CD4-positive, alpha-beta T cell treated with Interleukin-17A for 1 hour (primary cell): ENCODE data around the gene TM9SF3.

Source experiments
- DNase-seq: peaks from one replicate; pipeline ENCODE4 v3.0.0-alpha.2; 2020

TM9SF3 gene

GRCh38 chr10:96505150-96506136 is 81.4 kb downstream of the TM9SF3 start:
- DNase-seq = no peak

- DNase-seq = no peak
These were observed 84.1 kb downstream of the TM9SF3 start for GRCh38 chr10:96502561-96503282.

DNA sequence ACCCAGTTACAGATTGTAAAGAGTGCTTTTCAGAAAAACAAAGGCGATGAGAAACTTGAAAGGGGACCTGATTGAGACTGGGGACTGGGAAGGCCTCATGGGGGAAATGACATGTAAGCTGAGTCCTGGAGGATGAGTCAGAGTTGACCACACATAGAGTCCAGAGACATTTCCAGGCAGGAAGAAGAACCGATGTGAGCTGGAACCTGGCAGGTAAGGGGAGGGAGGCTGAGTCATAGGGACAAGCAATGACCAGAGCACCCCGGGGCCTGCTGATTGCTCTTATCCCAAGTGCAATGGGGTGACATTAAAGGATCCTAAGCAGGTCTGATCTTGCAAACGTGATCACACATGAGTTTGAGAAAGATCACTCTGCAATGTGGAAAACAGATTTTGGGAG is 84.8 kb downstream of the TM9SF3 start:
- no peak for DNase-seq

- DNase-seq = no peak
These were observed 86.3 kb downstream of the TM9SF3 start for GRCh38 chr10:96500519-96500918.

DNA sequence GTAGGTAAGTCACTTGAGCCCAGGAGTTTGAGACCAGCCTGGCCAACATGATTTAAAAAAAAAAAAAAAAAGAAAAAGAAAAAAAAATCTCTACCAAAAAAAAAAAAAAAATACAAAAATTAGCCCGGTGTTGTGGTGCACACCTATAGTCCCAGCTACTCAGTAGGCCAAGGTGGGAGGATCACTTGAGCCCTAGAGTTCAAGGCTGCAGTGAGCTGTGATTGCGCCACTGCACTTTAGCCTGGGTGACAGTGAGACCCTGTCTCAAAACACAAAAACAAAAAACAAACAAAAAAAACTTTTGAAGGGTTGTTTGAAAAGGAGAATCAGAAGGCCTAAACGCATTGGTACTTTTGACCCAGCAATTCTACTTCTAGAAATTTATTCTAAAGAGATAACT is 86.8 kb downstream of the TM9SF3 start:
- no peak for DNase-seq

GRCh38 chr10:96497391-96497790 is 89.4 kb downstream of the TM9SF3 start:
- DNase-seq = no peak

GRCh38 chr10:96496281-96496925 is 90.4 kb downstream of the TM9SF3 start:
- DNase-seq = no peak

GRCh38 chr10:96495544-96495943 is 91.3 kb downstream of the TM9SF3 start:
- DNase-seq = no peak

DNA sequence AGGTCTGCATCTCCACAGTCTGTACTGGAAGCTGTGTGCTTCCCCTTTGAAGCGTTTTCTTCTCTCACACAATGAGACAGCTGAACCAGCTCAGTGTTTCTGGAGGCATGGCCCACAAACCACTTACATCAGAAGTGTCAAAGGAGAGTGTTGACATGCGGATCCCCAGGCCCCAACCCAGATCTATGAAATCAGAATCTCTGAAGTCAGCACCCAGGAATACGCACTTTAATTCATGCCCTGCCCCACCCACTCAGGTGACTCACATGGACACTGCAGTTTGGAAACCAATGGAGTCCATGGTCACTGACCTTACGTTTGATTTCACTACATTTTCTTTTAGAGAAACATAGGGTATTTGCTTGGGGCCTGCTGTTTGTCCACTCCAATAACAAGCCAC is 92.1 kb downstream of the TM9SF3 start:
- DNase-seq = no peak

DNA sequence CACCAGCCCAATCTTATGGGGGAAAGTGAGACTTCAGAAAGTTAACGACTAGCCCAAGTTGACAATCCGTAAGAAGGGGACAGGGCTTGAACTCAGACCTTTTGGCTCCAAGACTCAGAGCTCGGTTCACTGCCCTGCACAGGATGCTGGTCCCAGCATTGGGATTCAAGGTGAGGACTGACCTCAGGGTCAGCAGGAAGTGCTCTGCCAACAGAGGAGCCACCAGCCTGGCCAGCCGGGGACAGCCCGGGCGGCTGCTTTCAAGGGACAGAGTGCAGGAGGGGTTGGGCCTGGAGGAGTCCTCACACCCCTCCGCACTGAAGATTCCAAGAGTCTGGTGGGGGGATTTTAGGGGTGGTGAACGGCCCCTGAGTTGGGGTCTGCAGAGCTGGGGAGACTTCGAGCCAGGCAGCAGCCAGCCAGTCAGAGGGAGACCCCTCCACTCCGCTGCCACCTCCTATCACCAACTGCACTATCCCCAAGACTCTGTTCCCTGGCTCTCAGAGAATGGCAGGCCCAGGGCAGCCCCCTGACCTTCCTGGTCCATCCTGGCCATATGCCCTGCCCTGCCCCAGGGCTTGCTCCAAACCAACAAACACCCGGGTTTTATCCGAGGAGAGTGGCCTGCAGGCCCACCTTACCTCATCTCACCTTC is 92.8 kb downstream of the TM9SF3 start:
- no peak for DNase-seq

- no peak for DNase-seq
These were observed 93.6 kb downstream of the TM9SF3 start for GRCh38 chr10:96493254-96493653.

DNA sequence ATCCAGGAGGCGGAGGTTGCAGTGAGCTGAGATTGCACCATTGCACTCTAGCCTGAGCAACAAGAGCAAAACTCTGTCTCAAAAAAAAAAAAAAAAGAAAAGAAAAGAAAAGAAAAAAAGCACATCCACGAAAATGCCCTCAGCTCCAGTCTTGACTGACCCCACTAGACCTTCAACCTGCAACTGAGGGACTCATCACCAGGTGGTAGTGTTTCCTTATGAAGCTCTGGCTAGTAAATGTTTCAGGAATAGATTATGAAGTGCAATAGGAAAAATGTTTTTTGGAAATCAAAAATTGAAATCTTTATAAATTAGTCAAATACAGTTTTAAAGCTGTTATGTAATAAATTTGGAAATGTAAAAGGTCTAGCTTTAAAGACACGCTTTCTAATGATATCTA is 95.5 kb downstream of the TM9SF3 start:
- no peak for DNase-seq

DNA sequence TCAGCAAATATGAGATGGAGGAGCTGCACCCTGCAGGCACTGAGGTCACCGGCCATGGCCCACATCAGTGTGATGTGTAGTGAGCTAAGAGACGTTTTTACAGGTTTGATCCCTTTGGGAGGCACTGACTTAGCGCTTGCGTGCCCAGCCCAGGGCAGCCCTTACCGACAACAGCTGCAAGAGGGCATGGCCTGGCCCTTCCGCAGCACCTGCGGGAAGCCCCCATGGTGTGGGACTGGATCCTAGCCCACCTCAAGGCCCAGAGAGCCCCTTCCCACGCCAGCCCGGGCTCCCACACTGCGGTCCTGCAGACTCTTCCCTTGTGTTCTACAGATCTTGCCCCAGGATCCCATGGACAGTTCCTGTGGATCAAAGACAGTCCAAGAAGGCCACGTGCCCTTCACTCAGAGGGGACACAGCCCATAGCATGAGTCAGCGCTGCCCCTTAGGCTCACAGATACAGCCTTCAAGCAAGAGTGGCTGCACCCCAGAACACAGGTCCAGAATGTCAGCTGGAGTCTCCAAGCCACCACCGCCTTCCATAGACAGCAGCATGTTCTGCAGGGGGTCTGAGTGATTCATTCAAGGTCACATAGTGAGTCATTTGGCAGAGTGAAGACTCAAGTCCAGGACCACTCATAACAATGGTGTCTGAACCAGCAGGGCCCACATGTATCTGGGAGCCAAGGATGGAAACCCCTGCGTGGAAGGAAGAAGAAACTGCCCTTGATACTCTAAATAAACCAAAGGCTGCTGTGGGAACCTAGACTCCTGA is 98.5 kb downstream of the TM9SF3 start:
- DNase-seq = no peak

DNA sequence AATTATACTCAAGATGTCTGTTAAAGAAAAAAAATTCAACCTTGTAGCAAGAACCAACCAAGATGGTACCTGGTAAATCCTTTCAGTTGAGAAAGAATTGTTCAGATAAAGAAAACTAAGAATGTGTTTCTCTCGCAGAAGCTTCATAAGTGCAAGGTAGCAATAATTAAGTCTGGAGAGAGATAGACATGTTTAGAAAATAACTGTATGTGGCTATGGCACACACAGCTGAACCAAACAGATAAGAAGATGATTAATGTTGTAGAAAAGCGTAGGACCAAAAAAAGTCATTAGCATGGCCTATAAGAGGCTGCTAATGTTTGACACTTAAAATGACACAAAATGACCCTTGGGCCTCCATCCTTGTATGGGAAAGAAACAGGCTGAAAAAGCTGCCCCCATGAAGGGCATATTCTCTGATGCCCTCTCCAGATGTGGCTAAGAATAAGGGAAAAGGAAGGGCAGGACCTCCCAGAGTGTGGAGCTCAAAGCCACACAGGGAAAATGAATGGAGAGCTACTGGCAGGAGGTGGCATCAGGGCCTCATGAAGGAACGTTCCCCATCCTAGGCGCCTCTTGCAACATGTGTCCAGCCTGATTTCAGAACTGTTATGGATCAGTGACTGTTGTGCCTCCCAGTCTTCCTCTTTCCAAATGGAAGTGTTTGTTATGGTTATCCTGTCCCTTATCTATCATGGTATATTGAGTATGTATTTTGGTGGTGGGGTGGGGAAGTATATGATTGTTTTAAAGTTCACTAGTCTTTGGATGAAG is 103.8 kb downstream of the TM9SF3 start:
- no peak for DNase-seq

DNA sequence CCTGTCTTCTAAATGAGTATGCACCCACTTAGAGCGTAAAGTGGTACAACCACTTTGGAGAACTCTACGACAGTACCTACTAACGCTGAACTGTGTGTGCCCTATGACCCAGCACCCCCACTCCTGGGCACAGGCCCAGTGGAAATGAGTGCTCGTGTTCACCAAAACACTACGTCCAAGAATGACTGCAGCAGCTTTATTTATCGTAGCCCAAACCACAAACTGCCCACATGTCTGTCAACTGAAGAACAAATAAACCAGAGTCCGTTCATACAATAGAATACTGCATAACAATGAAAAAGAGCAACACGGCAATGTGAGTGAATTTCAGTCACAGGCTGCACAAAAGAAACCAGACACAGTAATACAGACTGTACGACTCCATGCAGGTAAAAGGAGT is 108.5 kb downstream of the TM9SF3 start:
- DNase-seq = no peak

- no peak for DNase-seq
These were observed 112.9 kb downstream of the TM9SF3 start for GRCh38 chr10:96473866-96474265.

GRCh38 chr10:96470116-96470743 is 116.6 kb downstream of the TM9SF3 start:
- peak; percentile 1 for DNase-seq

DNA sequence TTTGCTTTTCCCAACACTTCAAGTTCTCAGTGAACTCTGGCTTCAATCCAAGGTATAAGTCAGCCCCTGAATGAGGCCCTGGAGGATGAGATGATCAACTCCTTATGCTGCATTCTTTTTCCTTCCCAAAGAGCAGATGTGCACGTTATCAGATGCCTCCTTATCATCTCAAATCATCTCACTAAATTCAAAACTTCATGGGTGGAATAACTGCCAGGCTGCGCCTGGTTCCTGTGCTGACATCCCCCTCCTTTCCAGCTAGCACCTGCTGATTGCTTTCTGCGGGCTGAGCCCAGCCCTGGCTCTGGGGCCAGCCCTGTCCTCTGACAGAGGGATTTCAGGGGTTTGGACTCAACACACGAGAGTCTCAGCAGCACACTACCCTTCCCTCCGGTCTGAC is 118.0 kb downstream of the TM9SF3 start:
- DNase-seq = no peak
